SW480 (cell line): ENCODE data around the gene SPTBN4.
"Not testable (repeated sequence)": the region's sequence is repeated elsewhere in the genome, so short reads cannot be mapped to it uniquely, and the experiment has no call there.

Experiments
- DNase-seq: peaks from one replicate; pipeline ENCODE4 v3.0.0-alpha.2; 2016; ENCODE audit warnings: low spot score

SPTBN4 gene

DNA sequence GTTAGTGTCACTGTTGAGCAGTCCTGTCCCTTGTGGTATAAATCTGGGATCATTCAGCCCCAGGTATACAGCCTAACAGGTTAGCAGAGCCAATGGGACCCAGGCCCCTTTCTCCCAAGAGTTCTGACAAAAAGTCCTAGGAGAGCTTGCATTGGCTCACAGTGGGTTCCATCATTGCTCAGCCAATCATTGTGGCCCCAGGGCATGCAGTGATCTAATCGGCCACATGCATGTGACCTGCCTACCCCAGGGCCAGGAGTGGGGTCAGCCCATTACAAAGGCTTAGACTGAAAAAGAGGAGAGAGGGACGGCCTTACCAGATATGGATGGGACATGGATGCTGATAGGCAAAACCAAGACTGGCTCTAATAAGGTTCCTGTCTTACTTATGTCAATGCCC lies 41.1 kb downstream of the SPTBN4 start:
- no peak for DNase-seq

DNA sequence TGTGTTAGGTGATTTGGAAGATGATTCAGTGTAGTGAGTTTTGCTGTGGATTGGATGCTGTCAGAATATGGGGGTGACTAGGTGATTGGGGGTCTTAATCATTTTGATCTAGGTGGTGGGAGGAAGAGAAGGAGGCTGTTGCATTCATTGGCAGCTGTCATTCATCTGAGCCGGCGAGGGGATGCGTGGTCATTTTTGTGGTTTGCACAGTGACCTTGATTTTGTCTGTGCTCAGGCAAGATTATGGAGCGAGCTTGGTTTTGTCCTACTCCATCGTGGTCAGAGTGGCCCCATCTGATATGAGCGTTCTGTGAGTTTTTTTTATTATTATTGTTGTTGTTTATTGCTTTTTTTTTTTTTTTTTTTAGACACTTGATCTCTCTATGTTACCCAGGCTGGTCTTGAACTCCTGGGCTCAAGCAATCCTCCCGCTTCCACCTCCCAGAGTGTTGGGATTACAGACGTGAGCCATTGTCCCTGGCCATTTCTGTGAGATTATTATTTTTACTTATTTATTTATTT lies 42.0 kb downstream of the SPTBN4 start:
- DNase-seq = no peak

DNA sequence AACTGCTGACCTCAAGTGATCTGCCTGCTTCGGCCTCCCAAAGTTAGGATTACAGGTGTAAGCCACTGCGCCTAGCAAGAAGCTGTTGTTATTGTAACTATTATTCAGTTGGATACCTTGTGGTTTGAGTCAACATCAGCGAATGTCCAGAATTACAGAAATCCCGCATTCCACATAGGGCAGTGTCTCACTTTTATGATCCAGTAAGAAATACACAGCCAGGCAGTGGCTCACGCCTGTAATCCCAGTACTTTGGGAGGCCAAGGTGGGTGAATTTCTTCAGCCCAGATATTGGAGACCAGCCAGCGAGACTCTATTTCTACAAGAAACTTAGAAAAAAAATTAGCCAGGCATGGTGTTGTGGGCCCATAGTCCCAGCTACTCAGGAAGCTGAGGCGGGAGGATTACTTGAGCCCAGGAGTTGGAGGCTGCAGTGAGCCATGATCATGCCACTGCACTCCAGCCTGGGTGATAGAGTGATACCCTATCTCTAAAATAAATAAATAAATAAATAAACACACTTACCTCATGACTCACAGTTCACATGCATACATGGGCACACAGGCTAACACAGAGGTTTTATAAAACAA lies 43.8 kb downstream of the SPTBN4 start:
- no peak for DNase-seq

DNA sequence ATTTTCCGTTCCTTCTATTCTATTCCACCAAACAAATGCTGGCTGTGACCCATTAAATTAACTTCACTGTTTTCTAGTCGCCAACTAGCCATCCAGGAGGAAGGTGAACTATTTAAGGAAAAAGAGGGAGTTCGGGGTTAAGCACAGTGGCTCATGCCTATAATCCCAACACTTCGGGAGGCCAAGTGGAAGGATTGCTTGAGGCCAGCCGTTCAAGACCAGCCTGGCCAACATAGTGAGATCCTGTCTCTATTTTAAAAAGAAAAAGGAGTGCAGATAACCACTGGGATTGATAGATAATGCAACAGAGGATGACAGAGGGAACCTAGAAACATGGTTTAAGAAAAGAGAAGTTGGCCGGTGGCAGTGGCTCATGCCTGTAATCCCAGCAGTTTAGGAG lies 44.7 kb downstream of the SPTBN4 start:
- DNase-seq = no peak

DNA sequence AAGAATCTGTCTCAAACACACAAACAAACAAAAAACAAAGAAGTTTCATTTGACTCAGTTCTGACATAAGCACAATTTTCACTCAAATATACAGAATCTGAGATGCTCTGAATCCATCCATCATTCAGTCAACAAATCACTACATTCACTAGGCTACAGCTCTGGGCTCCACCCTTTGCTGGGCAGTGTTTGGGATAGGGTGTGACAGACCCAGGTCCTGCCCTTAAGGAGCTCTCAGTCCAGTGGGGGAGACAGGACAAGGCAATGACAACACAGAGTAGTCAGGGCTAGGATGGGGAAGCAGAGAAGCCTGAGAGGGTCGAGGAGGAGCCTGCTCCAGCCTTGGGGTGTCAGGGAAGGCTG lies 45.3 kb downstream of the SPTBN4 start:
- DNase-seq = no peak

DNA sequence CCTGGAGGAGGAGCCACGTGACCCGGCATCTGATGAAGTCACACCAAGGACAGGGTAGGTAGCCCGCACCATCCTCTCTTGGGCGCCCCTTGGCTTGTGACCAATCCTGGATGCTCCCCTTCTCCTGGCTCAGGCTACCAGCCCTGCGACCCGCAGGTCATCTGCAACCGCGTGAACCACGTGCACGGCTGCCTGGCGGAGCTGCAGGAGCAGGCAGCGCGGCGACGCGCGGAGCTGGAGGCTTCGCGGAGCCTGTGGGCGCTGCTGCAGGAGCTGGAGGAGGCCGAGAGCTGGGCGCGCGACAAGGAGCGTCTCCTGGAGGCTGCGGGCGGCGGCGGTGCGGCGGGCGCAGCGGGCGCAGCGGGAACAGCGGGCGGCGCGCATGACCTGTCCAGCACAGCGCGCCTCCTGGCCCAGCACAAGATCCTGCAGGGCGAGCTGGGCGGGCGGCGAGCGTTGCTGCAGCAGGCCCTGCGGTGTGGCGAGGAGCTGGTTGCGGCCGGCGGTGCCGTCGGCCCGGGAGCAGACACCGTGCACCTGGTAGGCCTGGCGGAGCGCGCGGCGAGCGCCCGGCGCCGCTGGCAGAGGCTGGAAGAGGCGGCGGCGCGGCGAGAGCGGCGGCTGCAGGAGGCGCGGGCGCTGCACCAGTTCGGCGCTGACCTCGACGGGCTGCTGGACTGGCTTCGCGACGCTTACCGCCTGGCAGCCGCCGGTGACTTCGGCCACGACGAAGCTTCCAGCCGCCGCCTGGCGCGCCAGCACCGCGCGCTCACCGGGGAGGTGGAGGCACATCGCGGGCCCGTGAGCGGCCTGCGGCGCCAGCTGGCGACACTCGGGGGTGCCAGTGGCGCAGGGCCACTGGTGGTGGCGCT lies 45.9 kb downstream of the SPTBN4 start:
- no peak for DNase-seq

DNA sequence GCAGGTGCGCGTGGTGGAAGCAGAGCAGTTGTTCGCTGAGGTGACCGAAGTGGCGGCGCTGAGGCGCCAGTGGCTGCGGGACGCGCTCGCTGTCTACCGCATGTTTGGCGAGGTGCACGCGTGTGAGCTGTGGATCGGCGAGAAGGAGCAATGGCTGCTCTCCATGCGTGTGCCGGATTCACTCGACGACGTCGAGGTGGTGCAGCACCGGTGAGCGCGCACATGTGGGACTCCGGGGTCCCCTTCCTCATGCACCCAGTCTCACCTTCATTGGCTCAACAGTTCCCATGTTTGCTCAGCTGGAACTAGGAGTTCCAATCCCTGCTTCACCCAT lies 46.5 kb downstream of the SPTBN4 start:
- no peak for DNase-seq

DNA sequence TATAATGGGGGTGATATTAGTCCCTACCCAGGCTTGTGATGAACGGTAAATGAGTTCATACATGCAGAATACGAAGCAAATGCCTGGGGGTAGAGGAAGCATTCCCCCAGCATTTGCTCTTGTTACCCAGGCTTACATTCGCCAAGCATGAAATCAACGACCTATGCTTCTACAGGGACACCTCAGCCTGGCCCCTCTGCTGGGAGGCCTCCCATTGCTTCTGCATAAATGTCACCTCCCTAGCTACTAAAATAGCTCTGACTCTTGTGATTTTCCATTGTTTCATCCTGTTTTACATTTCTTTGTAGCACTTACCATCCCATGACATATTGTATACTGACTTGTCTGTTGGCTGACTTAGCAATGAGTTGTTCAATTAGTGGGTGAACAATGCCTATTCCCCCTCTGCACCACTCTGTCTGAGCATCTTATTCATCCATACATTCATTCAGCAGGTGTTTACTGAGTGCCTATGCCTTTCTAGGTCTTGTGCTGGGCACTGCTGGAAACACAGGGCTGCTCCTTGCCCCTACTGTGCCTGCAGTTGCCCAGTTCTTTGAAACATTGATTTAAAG lies 47.0 kb downstream of the SPTBN4 start:
- DNase-seq = no peak

DNA sequence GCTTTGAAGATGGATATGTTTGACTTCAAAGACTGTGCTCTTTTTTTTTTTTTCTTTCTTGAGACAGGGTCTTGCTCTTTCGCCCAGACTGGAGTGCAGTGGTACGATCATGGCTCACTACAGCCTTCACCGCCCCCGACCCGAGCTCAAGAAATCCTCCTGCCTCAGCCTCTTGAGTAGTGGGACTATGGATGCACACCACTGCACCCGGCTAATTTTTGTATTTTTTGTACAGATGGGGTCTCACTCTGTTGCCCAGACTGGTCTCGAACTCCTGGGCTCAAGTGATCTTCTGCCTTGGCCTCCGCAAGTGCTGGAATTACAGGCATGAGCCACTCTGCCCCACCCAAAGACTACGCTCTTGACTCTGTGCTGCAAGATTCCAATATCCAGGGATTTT lies 50.4 kb downstream of the SPTBN4 start:
- DNase-seq = no peak

DNA sequence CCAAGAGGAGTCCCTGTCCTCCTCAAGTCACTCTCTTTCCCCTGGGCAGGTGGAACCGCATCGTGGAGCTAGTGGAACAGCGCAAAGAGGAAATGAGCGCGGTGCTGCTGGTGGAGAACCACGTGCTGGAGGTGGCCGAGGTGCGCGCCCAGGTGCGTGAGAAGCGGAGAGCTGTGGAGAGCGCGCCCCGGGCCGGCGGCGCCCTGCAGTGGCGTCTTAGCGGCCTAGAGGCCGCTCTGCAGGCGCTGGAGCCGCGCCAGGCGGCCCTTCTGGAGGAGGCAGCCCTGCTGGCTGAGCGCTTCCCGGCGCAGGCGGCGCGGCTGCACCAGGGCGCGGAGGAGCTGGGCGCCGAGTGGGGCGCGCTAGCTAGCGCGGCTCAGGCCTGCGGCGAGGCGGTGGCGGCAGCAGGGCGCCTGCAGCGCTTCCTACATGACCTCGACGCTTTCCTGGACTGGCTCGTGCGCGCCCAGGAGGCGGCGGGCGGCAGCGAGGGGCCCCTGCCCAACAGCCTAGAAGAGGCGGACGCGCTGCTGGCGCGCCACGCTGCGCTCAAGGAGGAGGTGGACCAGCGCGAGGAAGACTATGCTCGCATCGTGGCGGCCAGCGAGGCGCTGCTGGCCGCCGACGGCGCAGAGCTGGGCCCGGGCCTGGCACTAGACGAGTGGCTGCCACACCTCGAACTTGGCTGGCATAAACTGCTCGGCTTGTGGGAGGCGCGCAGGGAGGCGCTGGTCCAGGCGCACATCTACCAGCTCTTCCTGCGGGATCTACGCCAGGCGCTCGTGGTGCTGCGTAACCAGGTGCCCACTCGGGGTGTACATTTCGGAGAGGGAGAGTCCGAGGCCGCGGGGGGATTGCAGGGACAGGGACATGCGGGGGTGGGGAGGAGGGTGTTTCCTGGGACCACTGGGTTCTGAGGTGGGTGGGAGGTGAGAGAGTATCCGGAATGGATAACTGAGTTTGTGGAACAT lies 52.8 kb downstream of the SPTBN4 start:
- DNase-seq = no peak

DNA sequence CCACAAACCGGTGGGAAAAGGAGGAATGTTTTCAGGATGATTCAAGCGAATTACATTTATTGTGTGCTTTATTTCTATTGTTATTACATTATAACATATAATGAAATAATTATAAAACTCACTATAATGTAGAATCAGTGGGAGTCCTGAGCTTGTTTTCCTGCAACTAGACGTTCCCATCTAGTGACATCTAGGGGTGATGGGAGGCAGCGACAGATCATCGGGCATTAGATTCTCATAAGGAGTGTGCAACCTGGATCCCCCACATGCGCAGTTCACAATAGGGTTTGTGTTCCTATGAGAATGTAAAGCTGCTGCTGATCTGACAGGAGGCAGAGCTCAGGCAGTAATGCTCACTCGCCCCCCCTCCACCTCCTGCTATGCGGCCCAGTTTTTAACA lies 54.5 kb downstream of the SPTBN4 start:
- no peak for DNase-seq

DNA sequence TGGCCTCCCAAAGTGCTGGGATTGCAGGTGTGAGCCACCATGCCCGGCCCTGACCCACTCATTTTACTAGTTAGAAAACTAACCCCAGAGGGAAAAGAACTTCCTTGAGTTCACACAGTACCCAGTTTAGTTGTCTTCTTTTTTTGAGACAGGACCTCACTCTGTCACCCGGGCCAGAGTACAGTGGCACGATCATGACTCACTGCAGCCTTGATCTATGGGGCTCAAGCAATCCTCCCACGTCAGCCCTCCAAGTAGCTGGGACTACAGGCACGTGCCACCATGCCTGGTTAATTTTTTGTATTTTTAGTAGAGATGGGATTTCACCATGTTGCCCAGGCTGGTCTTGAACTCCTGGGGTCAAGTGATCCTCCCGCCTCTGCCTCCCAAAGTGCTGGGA lies 55.1 kb downstream of the SPTBN4 start:
- DNase-seq = not testable (repeated sequence)

DNA sequence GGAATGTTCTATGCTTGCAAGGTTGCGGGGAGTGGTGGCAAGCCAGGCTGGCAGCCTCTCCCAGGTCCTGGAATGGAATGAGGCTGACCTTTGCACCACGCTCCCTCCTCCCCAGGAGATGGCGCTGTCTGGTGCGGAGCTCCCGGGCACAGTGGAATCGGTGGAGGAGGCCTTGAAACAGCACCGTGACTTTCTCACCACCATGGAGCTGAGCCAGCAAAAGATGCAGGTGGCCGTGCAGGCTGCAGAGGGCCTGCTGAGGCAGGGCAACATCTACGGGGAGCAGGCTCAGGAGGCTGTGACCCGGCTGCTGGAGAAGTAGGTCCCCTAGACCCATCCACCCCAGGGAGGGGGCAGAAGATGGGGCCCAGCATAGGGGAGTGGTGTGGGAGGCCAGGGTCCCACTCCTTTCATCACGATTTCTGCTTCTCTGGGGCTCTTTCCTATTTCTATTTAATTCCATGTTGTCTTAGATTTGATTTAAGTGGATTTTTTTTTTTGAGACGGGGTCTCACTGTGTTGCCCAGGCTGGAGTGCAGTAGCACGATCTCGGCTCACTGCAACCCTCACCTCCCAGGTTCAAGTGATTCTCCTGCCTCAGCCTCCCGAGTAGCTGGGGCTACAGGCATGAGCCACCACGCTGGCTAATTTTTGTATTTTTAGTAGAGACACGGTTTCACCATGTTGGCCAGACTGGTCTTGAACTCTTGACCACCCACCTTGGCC lies 56.7 kb downstream of the SPTBN4 start:
- peak; percentile 87 for DNase-seq

DNA sequence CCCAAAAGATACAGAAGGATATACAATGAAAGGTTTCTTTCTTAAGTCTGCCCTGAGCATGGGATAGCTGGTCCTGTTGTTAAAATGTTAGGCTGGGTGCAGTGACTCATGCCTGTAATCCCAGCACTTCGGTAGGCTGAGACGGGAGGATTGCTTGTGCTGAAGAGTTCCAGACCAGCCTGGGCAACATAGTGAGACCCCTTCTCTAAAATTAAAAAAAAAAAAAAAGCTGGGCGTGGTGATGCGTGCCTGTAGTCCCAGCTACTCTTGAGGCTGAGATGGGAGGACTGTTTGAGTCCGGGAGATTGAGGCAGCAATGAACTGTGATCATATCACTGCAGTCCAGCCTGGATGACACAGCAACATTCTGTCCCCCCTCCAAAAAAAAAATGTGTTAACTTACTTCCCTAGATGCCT lies 57.3 kb downstream of the SPTBN4 start:
- no peak for DNase-seq

DNA sequence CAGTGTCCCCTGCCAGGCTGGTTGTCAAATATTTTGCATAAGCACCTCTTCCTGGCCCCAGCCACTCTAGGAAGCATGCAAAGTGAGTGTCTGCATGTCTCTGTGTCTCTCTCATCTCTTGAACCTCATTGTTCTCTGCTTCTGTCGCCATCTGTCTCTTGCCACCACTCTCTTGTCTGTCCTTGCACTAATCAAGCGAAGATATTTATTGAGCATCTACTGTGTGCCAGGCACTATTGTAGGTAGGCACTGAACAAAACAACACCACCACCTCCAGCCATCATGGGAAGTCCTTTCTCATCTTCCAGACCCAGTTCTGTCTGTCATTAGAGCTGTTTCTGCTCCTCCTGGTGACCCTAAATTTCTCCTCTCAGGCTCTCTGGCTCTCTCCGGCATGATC lies 57.9 kb downstream of the SPTBN4 start:
- DNase-seq = no peak

DNA sequence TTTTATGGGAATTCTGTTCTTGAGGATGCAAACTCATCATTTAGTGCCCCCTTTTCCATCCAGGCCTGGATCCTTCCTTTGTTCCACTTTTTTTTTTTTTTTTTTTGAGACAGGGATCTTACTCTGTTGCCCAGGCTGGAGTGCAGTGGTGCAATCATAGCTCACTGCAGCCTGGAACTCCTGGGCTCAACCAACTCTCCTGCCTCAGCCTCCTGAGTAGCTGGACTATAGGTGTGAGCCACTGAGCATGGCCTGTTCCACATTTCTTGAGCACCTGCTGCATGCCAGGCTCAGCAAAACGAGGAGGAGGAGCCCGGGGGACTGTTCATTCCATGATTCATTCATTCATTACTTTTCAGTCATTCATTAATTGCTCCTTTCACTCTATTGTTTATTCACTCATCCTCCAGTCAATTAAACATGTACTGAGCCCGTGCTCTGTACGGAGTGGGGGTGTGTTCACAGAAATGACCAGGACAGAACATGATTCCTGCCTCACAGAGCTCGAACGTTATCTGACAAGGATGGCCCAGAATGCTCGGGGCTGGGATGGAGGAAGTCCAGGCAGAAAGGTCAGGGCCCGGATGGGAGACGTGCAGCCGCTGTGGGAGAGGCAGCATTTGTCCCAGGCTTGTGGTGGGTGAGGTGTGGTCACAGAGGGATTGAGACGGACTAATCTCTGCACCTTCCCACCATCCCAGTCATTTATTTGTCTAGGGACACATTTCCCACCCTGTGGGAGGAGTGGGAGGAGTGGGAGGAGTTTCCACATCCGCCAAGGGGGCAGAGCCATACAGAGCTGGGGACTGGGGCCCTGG lies 58.6 kb downstream of the SPTBN4 start:
- no peak for DNase-seq

DNA sequence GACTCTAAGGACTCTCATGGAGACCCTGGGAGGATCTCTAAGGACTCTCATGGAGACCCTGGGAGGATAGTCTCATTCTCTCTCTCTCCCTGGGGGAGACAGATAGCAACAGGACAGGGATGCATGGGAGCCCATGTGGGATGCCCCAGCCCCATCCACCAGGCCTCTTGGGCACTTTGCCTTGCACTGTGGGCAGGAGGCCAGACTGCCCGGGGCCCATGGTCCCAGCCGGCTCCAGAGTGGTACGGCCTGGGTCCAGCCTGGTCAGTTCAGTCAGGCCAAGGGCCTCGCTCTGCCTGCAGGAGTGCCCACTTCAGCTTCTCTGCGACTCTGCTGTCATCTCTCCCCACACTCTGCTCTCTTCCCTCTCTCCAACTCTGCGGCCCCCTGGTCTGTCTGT lies 61.3 kb downstream of the SPTBN4 start:
- no peak for DNase-seq

DNA sequence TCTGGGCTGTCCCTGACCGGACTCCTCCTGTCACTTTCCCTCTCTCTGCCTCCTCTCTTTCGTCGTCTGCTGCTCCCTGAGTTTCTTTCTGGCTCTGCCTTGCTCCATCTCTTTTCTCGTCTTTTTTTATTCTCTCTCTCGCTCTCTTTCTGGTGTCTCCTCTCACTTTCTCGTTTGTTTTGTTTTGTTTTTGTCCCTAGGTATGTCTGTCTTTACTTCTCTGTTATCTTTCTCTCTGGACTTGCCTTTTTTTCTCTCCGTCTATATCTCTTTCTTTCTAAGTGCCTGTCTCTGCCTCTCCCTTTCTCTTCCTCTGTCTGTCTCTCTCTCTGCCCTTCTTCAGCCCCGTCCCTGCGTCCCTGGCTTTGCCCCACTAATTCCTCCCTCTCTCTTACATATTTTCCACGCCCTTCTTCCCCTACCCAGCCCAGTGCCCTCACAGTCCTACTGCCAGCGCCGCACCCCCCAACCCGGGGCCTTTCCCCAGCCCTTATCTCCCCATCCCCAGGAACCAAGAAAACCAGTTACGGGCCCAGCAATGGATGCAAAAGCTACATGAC lies 61.8 kb downstream of the SPTBN4 start:
- DNase-seq = no peak

DNA sequence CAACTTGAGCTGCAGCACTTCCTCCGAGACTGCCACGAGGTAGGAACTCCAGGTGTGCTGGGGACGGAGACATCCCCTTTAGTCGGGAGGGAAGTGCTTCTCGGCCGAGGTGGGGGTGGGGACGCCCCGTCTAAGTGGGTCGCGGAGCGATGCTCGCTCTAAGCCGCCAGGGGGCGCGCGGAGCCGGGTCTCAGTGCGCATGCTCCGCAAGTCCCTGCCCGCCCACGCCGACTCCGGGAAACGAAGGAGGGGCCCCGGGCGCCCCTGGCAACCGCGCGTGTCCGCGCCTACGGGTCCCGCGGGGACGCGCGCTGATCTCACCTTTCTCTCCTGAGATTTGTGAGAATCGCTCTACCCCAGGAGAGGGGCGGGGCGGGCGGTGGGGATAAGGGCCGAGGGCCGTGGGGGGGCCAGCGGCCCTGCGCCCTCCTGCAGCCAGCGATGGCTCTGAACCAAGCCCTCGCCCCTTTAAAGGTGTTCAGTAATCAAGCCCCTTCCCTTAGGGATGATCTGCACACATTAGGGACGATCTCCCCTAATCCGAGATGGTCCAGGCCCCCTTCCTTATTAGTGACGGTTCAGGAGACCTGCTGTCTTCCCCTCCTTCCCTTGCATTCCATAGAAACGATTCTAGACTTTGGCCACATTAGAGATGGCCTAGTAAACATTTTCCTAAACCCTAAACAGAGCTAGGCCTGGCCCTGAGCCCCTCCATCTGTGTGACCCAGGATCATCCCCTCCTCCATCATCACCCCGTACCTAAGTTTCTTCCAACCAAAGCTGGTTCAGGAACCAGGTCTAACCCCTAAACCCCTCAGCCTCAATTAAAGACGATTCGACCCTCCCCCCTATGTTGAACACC lies 62.5 kb downstream of the SPTBN4 start:
- DNase-seq = peak; percentile 79
